GM15510 (cell line): ENCODE measurements around the gene NKD2.

ENCODE experiments used
- POLR2A ChIP-seq: IDR thresholded peaks from 3 replicates; pipeline ENCODE4 v1.6.1; 2011; ENCODE audit warnings: borderline replicate concordance; ENCODE audit not compliant: insufficient read length; ENCODE audit errors: extremely low read depth

Gene NKD2

GRCh38 chr5:1004461-1005248, 3.9 kb upstream of the NKD2 start:
- no peak for TF ChIP-seq POLR2A

GRCh38 chr5:1005249-1005851, 3.3 kb upstream of the NKD2 start:
- no peak for TF ChIP-seq POLR2A

- TF ChIP-seq POLR2A, result no peak
Observed at GRCh38 chr5:1005904-1006655, 2.5 kb upstream of the NKD2 start.

GRCh38 chr5:1006656-1007071, 1.9 kb upstream of the NKD2 start:
- TF ChIP-seq POLR2A, result no peak

GRCh38 chr5:1007221-1007680, 1.4 kb upstream of the NKD2 start:
- TF ChIP-seq POLR2A, result no peak

GRCh38 chr5:1007681-1008450, 736 bp upstream of the NKD2 start:
- no peak for TF ChIP-seq POLR2A

- no peak for TF ChIP-seq POLR2A
Observed at GRCh38 chr5:1009359-1010180, 968 bp downstream of the NKD2 start.

- TF ChIP-seq POLR2A, result no peak
Observed at GRCh38 chr5:1010181-1010510, 1.5 kb downstream of the NKD2 start.

- no peak for TF ChIP-seq POLR2A
Observed at GRCh38 chr5:1010641-1011046, 2.0 kb downstream of the NKD2 start.

GRCh38 chr5:1011226-1011631, 2.6 kb downstream of the NKD2 start:
- TF ChIP-seq POLR2A, result no peak

GRCh38 chr5:1011741-1012312, 3.2 kb downstream of the NKD2 start:
- TF ChIP-seq POLR2A, result no peak

- TF ChIP-seq POLR2A, result no peak
Observed at GRCh38 chr5:1012313-1012841, 3.8 kb downstream of the NKD2 start.

- TF ChIP-seq POLR2A, result no peak
Observed at GRCh38 chr5:1012900-1013237, 4.3 kb downstream of the NKD2 start.
